GM18951 (cell line): ENCODE results near the gene KIAA0586.
"Not testable (repeated sequence)": the region's sequence is repeated elsewhere in the genome, so short reads cannot be mapped to it uniquely, and the experiment has no call there.

ENCODE experiments used
- POLR2A ChIP-seq: IDR thresholded peaks from 4 replicates; pipeline ENCODE4 v1.6.1; 2011; ENCODE audit warnings: mild to moderate bottlenecking; ENCODE audit not compliant: insufficient read length, insufficient read depth; ENCODE audit errors: extremely low read depth
- in situ Hi-C: fragments of 300-500 bp; cut with MboI; formaldehyde crosslinking; loops from one replicate; pipeline ENCODE4 v1.12.0; 2022; ENCODE audit warnings: low sequenced_read_pairs, mixed read lengths, inconsistent platforms; ENCODE audit not compliant: unreplicated experiment

Gene KIAA0586

DNA sequence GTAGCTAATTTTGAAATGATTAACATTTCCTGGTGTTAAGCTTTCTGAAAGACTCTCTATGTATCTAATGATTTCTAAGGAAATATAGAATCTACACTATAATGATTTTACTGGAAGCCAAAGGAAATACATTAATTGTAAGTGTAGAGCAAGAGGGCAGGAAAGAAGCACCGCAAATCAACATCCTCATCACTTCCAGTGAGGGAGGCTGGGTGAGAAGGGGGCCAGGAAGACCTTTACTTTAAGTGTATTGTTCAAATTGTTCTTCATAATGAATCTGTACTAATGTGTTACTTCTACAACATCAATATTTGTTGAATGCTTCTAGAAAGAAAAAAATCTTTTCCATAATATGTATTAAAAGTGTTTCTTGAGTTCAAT, 144.9 kb downstream of the KIAA0586 start:
- in situ Hi-C loops, result no loop called here

DNA sequence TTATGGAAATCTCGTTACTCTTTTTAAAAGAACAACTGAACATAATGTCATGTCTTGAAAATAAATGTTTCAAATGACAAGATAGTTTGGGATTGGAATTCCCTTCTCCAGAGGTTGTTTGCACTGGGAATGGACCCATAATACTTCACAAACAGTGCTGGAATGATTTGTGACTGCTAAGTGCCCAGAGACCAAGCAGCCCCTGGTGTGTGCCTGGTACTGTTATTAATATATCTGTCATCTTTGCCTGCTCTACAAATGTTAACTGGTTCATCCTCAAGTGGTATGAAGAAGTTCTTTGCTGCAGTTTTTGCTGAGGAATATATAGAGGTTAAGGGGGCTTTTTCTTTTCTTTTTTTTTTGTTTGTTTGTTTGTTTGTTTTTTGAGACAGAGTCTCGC, 145.3 kb downstream of the KIAA0586 start:
- TF ChIP-seq POLR2A, result no peak
- in situ Hi-C loops, result no loop called here

More for the DNA sequence above, 144.9 kb downstream of the KIAA0586 start:
- no peak for TF ChIP-seq POLR2A

DNA sequence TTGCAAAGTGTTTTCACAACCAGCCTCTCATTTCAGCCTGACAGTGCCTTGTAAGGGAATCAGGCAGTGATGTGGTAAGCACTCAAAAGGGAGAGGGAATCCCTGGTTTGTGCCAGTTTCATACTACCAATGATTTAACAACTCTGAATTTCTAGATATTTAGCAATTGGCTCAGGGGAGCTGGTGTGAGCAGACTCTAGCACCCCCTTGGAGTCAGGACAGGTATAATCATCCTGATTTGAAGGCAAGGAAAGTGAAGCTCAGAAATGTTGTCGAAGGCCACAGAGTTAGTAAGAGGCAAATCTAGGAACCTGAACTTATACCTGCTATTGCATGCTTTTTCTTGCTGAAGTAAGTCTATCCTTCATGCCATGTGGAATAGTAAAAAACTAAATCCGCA, 147.1 kb downstream of the KIAA0586 start:
- in situ Hi-C loops, result no loop called here
- TF ChIP-seq POLR2A, result no peak

DNA sequence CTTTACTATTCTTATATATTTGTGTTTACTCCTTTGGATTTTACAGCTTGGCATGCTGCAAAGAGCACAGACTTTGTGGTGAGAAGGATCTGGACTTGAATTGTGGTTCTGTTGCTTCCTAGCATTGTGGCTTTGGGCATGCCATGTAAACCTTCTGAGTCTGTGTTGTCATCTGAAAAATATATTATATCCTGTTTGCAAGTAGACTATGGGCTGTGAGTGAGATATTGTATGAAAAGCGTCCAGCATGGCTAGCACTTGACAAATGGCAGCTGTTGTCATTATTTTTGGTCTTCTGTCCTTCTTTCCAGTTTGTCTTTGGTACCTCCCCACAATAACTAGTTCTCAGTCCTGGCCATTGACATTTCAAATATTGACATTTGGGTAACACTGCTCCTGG, 148.4 kb downstream of the KIAA0586 start:
- TF ChIP-seq POLR2A, result no peak
- in situ Hi-C loops, result no loop called here

DNA sequence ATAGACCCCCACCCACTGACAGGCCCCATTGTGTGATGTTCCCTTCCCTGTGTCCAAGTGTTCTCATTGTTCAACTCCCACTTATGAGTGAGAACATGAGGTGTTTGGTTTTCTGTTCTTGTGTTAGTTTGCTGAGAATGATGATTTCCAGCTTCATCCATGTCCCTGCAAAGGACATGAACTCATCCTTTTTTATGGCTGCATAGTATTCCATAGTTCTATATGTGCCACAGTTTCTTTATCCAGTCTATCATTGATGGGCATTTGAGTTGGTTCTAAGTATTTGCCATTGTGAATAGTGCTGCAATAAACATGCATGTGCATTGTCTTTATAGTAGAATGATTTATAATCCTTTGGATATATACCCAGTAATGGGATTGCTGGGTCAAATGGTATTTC, 152.5 kb downstream of the KIAA0586 start:
- in situ Hi-C loops, result not testable (repeated sequence)

DNA sequence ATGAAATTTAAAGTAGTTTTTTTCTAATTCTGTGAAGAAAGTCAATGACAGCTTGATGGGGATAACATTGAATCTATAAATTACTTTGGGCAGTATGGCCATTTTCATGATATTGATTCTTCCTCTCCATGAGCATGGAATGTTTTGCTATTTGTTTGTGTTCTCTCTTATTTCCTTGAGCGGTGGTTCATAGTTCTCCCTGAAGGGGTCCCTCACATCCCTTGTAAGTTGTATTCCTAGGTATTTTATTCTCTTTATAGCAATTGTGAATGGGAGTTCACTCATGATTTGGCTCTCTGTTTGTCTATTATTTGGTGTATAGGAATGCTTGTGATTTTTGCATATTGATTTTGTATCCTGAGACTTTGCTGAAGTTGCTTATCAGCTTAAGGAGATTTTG, 153.9 kb downstream of the KIAA0586 start:
- in situ Hi-C loops, result not testable (repeated sequence)

DNA sequence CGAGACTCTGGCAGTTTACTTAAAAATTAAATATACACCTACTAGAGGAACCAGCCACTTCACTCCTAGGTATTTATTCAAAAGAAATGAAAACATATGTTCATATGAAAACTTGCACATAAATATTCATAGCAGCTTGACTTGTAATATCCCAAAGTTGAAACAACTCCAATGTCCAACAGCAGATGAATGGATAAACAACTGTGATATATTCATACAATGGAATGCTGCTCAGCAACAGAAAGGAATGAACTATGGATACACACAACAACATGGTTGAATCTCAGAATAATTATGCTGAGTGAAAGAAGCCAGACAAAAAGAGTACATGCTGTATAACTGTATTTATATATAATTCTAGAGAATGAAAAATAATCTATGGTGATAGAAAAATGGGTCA, 156.9 kb downstream of the KIAA0586 start:
- in situ Hi-C loops, result no loop called here
- TF ChIP-seq POLR2A, result no peak

DNA sequence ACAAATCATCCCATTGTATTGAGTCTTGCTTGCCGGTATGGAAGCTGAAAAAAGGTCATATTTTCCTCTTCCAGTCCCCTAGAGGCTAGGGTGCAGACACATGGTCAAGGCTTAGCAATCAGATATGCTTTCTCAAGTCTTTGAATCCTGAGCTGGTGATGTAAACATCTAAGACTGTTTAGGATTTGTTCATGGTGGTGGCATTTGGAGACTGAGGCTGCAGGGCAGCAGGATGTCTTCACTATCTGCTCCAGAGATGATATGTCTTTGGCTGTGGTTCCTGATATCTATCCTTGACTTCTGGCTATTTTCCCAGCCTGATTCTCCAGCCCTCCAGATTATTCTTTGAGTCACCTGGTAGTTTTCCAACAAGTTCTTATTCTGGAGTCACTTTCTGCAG, 159.8 kb downstream of the KIAA0586 start:
- no peak for TF ChIP-seq POLR2A

DNA sequence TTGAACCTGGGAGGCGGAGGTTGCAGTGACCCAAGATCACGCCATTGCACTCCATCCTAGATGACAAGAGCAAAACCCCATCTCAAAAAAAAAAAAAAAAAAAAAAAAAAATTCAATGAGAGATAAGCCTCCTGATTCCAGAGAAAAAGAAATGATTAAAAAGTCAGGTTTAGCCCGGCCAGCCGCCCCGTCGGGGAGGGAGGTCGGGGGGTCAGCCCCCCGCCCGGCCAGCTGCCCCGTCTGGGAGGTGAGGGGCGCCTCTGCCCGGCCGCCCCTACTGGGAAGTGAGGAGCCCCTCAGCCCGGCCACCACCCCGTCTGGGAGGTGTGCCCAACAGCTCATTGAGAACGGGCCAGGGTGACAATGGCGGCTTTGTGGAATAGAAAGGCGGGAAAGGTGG, 160.8 kb downstream of the KIAA0586 start:
- in situ Hi-C loops, result not testable (repeated sequence)

More for the DNA sequence above, 159.8 kb downstream of the KIAA0586 start:
- in situ Hi-C loops, result no loop called here

DNA sequence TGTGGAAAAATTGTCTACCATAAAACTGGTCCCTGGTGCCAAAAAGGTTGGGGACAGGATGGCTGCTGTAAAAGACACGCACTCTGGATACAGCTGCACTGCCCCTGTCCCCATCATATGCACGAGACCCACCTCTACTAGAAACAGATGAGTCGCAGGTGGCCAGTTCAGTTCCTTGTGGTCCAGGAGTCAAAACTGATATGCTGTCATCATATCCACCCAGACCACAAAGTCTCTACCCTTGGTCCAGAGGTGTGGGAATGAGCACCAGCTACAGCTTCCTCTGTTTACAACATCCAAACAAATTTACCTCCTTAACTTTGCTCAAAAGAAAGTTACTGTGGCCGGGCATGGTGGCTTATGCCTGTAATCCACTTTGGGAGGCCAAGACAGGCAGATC, 166.5 kb downstream of the KIAA0586 start:
- TF ChIP-seq POLR2A, result no peak

DNA sequence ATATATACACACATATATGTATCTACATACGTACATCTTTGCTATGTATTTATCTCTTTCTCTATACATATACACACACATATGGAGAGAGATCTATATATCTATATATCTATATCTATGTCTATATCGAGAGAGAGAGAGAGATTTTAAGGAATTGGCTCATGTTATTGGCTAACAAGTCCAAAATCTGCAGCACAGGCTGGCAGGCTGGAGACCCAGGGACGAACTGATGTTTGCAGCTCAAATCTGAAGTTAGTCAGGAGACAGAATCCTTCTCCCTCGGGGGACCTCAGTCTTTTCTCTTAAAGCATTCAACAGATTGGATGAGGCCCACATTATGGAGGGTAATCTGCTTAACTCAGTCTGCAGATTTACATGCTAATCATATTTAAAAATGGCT, 169.5 kb downstream of the KIAA0586 start:
- TF ChIP-seq POLR2A, result no peak
- in situ Hi-C loops, result no loop called here

More for the DNA sequence above, 166.5 kb downstream of the KIAA0586 start:
- in situ Hi-C loops, result no loop called here

DNA sequence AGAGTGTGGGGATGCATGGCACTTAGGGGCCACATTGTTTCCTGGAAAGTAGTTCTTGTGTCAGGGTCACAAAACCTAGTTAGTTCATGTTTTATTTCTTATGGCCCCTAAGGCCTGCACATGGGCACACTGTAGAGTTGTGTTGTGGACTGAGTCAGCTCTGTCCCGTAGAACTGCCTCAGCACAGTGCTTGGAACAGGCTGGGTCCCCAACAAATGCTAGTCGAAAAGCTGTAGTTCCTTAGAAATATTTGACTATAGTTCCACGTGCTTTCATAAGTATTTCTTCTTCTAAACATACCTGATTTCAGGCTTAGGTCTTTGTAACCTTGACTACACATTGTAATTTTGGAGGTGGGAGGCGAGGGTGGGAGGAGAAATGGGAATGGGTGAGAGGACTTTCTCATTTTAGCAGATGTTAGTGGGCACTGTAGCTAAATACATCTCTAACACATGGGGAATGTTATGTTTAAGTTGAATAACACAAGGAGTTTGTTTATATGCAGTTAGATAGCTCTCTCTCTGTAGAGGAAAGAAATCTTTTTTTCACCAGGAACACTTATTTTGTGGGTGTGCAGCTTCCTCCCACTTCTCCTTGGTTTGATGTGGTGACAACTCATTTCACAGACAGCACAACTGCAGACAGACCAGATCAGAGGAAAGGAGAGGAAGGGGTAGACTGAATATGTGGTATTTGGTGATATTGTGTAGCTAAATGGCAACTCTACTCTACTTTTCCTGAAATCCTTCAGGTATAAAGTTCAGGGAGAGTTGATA, 170.7 kb downstream of the KIAA0586 start:
- in situ Hi-C loops, result no loop called here
- TF ChIP-seq POLR2A, result no peak

DNA sequence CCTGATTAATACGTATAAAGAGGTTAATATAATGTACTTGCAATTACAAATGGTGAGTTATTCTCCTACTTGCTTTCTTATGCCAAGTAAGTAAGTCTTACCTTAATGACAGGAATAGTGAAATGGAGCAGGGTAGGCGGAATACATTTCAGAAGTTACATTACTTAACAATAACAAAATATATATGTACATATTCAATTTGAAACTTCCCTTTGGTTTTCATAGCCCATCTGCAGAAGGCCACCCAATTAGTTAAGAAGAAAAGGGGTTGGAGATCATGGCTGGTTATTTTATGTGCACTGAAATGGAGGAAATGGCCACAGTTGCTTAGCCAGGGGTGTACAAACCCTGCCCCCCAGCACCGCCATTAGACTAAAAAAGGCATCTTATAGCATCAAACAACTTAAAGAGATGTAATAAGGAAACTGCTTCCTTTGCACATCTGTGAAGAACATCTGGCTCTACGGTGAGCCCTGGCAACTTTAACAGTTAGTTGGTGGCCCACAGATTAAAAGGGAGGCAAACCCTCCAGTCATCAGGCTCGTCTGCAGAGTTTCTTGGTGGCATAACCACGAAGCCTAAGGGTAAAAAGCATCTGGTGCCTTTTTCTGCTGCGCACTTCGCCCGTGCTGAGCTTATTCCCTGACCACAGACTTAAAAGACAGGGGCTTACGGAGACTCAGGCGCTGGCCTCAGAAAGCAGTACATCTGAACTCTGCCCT, 171.4 kb downstream of the KIAA0586 start:
- in situ Hi-C loops, result no loop called here
- TF ChIP-seq POLR2A, result no peak

DNA sequence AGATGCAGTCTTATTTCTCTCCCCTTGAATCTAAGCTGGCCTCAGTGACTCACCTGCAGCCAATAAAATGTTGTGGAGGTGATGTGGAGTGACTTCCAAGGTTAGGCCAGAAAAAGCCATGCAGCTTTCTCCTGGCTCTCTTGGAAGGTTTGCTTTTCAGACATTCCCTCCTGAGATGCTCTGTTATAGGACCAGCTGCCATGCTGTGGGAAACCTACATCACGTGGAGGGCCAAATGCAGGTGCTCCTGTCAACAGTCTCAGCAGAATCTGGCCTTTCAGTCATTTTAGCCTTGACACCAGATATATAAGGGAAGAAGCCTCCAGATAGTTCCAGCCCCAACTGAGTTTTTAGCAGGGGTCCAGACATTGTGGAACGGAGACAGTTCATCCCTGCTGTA, 172.2 kb downstream of the KIAA0586 start:
- TF ChIP-seq POLR2A, result no peak
- in situ Hi-C loops, result no loop called here
